ENCODE data around the gene RIPOR3. TPM values are rescaled to one million over a fixed set of nuclear protein-coding genes. Genes with fewer than 3 reads are reported as not detected.

Gene RIPOR3
- polyA plus RNA-seq, 1 donor from 2014 or later, result not detected

GRCh38 chr20:50682065-50682464 lies 9.3 kb downstream of the RIPOR3 start:
- Histone ChIP-seq H2AFZ (ENCODE audit: low read depth, low read length) (no peak overlapping the region), H3K9me2 (ENCODE audit: insufficient read depth, low read length) (no peaks in the 10 kb centered on the region), H3F3A (ENCODE audit: insufficient read depth, low read length, poor library complexity, severe bottlenecking) (no peaks in the 10 kb centered on the region), H3K4me3 (ENCODE audit: low read length) (no peak overlapping the region), H3K27me3 (ENCODE audit: insufficient read depth, low read depth, low read length) (no peaks in the 10 kb centered on the region), H3K79me2 (replicated peaks; ENCODE audit: insufficient read depth, low read length) (no peaks in the 10 kb centered on the region), H3K36me3 (ENCODE audit: insufficient read depth, low read length) (no peaks in the 10 kb centered on the region), H3K9ac (ENCODE audit: low read length) (no peak overlapping the region), H3K9me3 (ENCODE audit: low read length) (no peaks in the 10 kb centered on the region), H4K20me1 (ENCODE audit: insufficient read depth) (no peaks in the 10 kb centered on the region), H3K27ac (ENCODE audit: low read length) (no peak overlapping the region), H3K4me2 (ENCODE audit: low read length) (no peak overlapping the region)
- TF ChIP-seq RAD21 (conservative IDR thresholded peaks at IDR 0.05) (no peak), TAF1 (IDR thresholded peaks at IDR 0.05; ENCODE audit: low read depth) (no peak), EP300 (conservative IDR thresholded peaks at IDR 0.05; ENCODE audit: poor library complexity, severe bottlenecking) (no peak), MXI1 (conservative IDR thresholded peaks at IDR 0.05; ENCODE audit: poor library complexity, severe bottlenecking) (no peak), EZH2 (IDR thresholded peaks at IDR 0.05; ENCODE audit: borderline replicate concordance, insufficient read depth, low read length, poor library complexity, severe bottlenecking) (no peak), SMC3 (conservative IDR thresholded peaks at IDR 0.05; ENCODE audit: poor library complexity) (no peak), REST (IDR thresholded peaks at IDR 0.05; ENCODE audit: borderline replicate concordance) (no peak), POLR2AphosphoS5 (IDR thresholded peaks at IDR 0.05) (no peak)
- TF ChIP-seq, protein P1, sequence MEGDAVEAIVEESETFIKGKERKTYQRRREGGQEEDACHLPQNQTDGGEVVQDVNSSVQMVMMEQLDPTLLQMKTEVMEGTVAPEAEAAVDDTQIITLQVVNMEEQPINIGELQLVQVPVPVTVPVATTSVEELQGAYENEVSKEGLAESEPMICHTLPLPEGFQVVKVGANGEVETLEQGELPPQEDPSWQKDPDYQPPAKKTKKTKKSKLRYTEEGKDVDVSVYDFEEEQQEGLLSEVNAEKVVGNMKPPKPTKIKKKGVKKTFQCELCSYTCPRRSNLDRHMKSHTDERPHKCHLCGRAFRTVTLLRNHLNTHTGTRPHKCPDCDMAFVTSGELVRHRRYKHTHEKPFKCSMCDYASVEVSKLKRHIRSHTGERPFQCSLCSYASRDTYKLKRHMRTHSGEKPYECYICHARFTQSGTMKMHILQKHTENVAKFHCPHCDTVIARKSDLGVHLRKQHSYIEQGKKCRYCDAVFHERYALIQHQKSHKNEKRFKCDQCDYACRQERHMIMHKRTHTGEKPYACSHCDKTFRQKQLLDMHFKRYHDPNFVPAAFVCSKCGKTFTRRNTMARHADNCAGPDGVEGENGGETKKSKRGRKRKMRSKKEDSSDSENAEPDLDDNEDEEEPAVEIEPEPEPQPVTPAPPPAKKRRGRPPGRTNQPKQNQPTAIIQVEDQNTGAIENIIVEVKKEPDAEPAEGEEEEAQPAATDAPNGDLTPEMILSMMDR (IDR thresholded peaks at IDR 0.05; ENCODE audit: poor library complexity, severe bottlenecking), result no peak

- H3K4me2 ChIP-seq (ENCODE audit: low read length), result no peak overlapping the region
- no peak overlapping the region for H2AFZ ChIP-seq (ENCODE audit: low read depth, low read length)
- H3K36me3 ChIP-seq (ENCODE audit: insufficient read depth, low read length), result no peaks in the 10 kb centered on the region
- H3K9me3 ChIP-seq (ENCODE audit: low read length), result no peaks in the 10 kb centered on the region
- H3K4me3 ChIP-seq (ENCODE audit: low read length), result no peak overlapping the region
- no peaks in the 10 kb centered on the region for H3F3A ChIP-seq (ENCODE audit: insufficient read depth, low read length, poor library complexity, severe bottlenecking)
- no peak overlapping the region for H3K27ac ChIP-seq (ENCODE audit: low read length)
- H3K27me3 ChIP-seq (ENCODE audit: insufficient read depth, low read depth, low read length), result no peaks in the 10 kb centered on the region
- TF ChIP-seq EZH2 (IDR thresholded peaks at IDR 0.05; ENCODE audit: borderline replicate concordance, insufficient read depth, low read length, poor library complexity, severe bottlenecking) (no peak), TAF1 (IDR thresholded peaks at IDR 0.05; ENCODE audit: low read depth) (no peak), MXI1 (conservative IDR thresholded peaks at IDR 0.05; ENCODE audit: poor library complexity, severe bottlenecking) (no peak), EP300 (conservative IDR thresholded peaks at IDR 0.05; ENCODE audit: poor library complexity, severe bottlenecking) (no peak), SMC3 (conservative IDR thresholded peaks at IDR 0.05; ENCODE audit: poor library complexity) (no peak), POLR2AphosphoS5 (IDR thresholded peaks at IDR 0.05) (no peak), REST (IDR thresholded peaks at IDR 0.05; ENCODE audit: borderline replicate concordance) (no peak), RAD21 (conservative IDR thresholded peaks at IDR 0.05) (no peak)
- TF ChIP-seq, protein P1 (IDR thresholded peaks at IDR 0.05; ENCODE audit: poor library complexity, severe bottlenecking), result no peak
- H3K79me2 ChIP-seq (replicated peaks; ENCODE audit: insufficient read depth, low read length), result no peaks in the 10 kb centered on the region
- H3K9ac ChIP-seq (ENCODE audit: low read length), result no peak overlapping the region
- no peaks in the 10 kb centered on the region for H4K20me1 ChIP-seq (ENCODE audit: insufficient read depth)
- no peaks in the 10 kb centered on the region for H3K9me2 ChIP-seq (ENCODE audit: insufficient read depth, low read length)
Measured at GRCh38 chr20:50681359-50682064, 9.8 kb downstream of the RIPOR3 start.
